Osteocyte (in vitro differentiated cells): ENCODE data around the gene NRXN3. TPM values are rescaled to one million over a fixed set of nuclear protein-coding genes. Genes with fewer than 3 reads are reported as not detected.

Experiments used
- DNase-seq: peaks from one replicate; pipeline ENCODE4 v3.0.0; 2021; ENCODE audit warnings: mixed read lengths; ENCODE audit not compliant: unreplicated experiment; ENCODE audit errors: extremely low spot score
- H3K27ac Mint-ChIP-seq: one replicate; pipeline ENCODE4 v1.8.0; 2021; ENCODE audit warnings: mild to moderate bottlenecking, mixed read lengths; ENCODE audit not compliant: unreplicated experiment
- H3K27me3 Mint-ChIP-seq: one replicate; pipeline ENCODE4 v1.8.0; 2021; ENCODE audit warnings: mixed read lengths; ENCODE audit not compliant: unreplicated experiment
- H3K36me3 Mint-ChIP-seq: one replicate; pipeline ENCODE4 v1.8.0; 2021; ENCODE audit warnings: mixed read lengths; ENCODE audit not compliant: unreplicated experiment
- H3K4me1 Mint-ChIP-seq: one replicate; pipeline ENCODE4 v1.8.0; 2021; ENCODE audit warnings: mixed read lengths; ENCODE audit not compliant: unreplicated experiment
- H3K4me3 Mint-ChIP-seq: one replicate; pipeline ENCODE4 v1.8.0; 2021; ENCODE audit warnings: mild to moderate bottlenecking, moderate library complexity, mixed read lengths; ENCODE audit not compliant: unreplicated experiment
- H3K9me3 Mint-ChIP-seq: one replicate; pipeline ENCODE4 v1.8.0; 2021; ENCODE audit warnings: mixed read lengths; ENCODE audit not compliant: unreplicated experiment
- total RNA-seq: library from RNA; stranded (reverse); gene quantifications from 2 replicates; pipeline ENCODE4 v1.2.1, GENCODE V29; 2021
- TF ChIP-seq, protein P1 (sequence below): fragments of 200-600 bp; sonication (generic); IDR thresholded peaks from 2 replicates; pipeline ENCODE4 v1.5.0; 2021; ENCODE audit warnings: antibody characterized with exemption, mild to moderate bottlenecking, moderate library complexity

Gene NRXN3
- total RNA-seq, 1 donor from 2014 or later: 26.5 TPM

GRCh38 chr14:79502136-79502750 is 1332.1 kb downstream of the NRXN3 start:
- TF ChIP-seq, protein P1, sequence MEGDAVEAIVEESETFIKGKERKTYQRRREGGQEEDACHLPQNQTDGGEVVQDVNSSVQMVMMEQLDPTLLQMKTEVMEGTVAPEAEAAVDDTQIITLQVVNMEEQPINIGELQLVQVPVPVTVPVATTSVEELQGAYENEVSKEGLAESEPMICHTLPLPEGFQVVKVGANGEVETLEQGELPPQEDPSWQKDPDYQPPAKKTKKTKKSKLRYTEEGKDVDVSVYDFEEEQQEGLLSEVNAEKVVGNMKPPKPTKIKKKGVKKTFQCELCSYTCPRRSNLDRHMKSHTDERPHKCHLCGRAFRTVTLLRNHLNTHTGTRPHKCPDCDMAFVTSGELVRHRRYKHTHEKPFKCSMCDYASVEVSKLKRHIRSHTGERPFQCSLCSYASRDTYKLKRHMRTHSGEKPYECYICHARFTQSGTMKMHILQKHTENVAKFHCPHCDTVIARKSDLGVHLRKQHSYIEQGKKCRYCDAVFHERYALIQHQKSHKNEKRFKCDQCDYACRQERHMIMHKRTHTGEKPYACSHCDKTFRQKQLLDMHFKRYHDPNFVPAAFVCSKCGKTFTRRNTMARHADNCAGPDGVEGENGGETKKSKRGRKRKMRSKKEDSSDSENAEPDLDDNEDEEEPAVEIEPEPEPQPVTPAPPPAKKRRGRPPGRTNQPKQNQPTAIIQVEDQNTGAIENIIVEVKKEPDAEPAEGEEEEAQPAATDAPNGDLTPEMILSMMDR: no peak
- H3K4me1 Mint-ChIP-seq: no peaks in the 10 kb centered on the region
- H3K27me3 Mint-ChIP-seq: no peaks in the 10 kb centered on the region
- DNase-seq: no peak
- H3K36me3 Mint-ChIP-seq: no peaks in the 10 kb centered on the region
- H3K9me3 Mint-ChIP-seq: no peaks in the 10 kb centered on the region
- H3K27ac Mint-ChIP-seq: no peak overlapping the region
- H3K4me3 Mint-ChIP-seq: no peak overlapping the region

GRCh38 chr14:79502751-79503148 is 1332.6 kb downstream of the NRXN3 start:
- TF ChIP-seq, protein P1: no peak
- DNase-seq: no peak
- no peak overlapping the region for H3K27ac Mint-ChIP-seq
- no peaks in the 10 kb centered on the region for H3K9me3 Mint-ChIP-seq
- H3K4me1 Mint-ChIP-seq: no peaks in the 10 kb centered on the region
- H3K27me3 Mint-ChIP-seq: no peaks in the 10 kb centered on the region
- H3K36me3 Mint-ChIP-seq: no peaks in the 10 kb centered on the region
- H3K4me3 Mint-ChIP-seq: no peak overlapping the region

- H3K36me3 Mint-ChIP-seq: no peaks in the 10 kb centered on the region
- peaks cover 23% of the 10 kb centered on the region for H3K4me1 Mint-ChIP-seq
- no peak for DNase-seq
- TF ChIP-seq, protein P1: no peak
- no peak overlapping the region for H3K27ac Mint-ChIP-seq
- no peaks in the 10 kb centered on the region for H3K27me3 Mint-ChIP-seq
- H3K4me3 Mint-ChIP-seq: no peak overlapping the region
- H3K9me3 Mint-ChIP-seq: no peaks in the 10 kb centered on the region
Measured at GRCh38 chr14:79510659-79511058, 1340.5 kb downstream of the NRXN3 start.

DNA sequence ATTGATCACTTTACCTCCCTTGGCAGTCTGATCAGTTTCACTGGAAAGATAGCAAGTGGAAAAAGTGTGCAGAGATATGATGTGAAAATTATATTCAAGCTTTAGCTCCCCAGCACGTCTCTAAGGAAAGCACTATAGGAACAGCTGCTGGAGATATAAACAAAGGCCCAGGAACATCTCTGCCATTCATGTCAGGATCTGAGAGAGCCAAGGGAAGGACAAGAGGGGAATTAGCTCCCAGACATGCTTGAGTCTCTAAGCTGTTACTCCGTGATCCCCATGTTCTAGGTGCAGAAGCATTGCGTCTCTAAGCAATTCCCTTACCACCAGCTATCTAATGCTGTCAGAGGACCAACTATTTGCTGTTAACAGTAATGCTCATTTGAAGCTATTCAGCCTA is 1341.0 kb downstream of the NRXN3 start:
- Mint-ChIP-seq H3K27me3 (no peaks in the 10 kb centered on the region), H3K4me3 (no peak overlapping the region), H3K4me1 (peaks cover 28% of the 10 kb centered on the region), H3K27ac (no peak overlapping the region), H3K36me3 (no peaks in the 10 kb centered on the region), H3K9me3 (no peaks in the 10 kb centered on the region)
- DNase-seq: no peak
- TF ChIP-seq, protein P1: no peak

DNA sequence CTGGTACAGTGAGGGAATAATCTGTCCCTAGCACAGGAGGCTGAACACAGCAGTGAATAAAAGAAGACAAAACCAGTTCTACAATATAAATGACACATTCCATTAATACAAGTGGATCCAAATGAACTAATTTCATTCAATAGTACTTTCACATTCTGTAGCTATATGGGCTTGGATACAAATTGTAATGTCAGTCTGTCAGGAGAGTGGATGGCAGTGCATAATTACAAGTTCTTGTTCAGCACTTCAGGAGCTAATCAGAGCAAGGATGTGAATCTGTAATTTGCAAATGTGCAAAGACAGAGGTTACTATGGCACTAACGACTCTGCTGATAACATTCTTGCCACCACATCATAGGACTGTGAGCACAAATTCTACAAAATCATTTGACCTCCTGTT is 1343.3 kb downstream of the NRXN3 start:
- no peaks in the 10 kb centered on the region for H3K27me3 Mint-ChIP-seq
- no peak overlapping the region for H3K4me3 Mint-ChIP-seq
- no peaks in the 10 kb centered on the region for H3K9me3 Mint-ChIP-seq
- H3K4me1 Mint-ChIP-seq: peaks cover 39% of the 10 kb centered on the region
- H3K27ac Mint-ChIP-seq: no peak overlapping the region
- DNase-seq: no peak
- no peaks in the 10 kb centered on the region for H3K36me3 Mint-ChIP-seq
- TF ChIP-seq, protein P1: no peak
